Stimulated activated CD4-positive, alpha-beta T cell treated with anti-CD3 and anti-CD28 coated beads, Interleukin-12 subunit alpha, Interleukin-12 subunit beta, amount 100 ng/mL, for 24 hours (primary cell): ENCODE measurements around the gene PAPOLB.
A peak's percentile ranks its signal among the peaks of the same experiment; 100 is the strongest.

Experiments
- DNase-seq, 2 experiments: peaks; one replicate each; pipeline ENCODE4 v3.0.0-alpha.2; 2020; ENCODE audit warnings: low read depth in 2 of 2

Gene PAPOLB

GRCh38 chr7:4842319-4843064 lies 19.3 kb downstream of the PAPOLB start:
- no peak for DNase-seq

GRCh38 chr7:4841836-4842235 lies 20.0 kb downstream of the PAPOLB start:
- no peak for DNase-seq

- no peak for DNase-seq
Measured at GRCh38 chr7:4841007-4841784, 20.6 kb downstream of the PAPOLB start.

GRCh38 chr7:4840079-4840501 lies 21.7 kb downstream of the PAPOLB start:
- no peak for DNase-seq

- DNase-seq = no peak
Measured at GRCh38 chr7:4838626-4839334, 23.1 kb downstream of the PAPOLB start.

- no peak for DNase-seq
Measured at GRCh38 chr7:4837803-4838625, 23.8 kb downstream of the PAPOLB start.

GRCh38 chr7:4837041-4837802 lies 24.6 kb downstream of the PAPOLB start:
- DNase-seq = no peak

GRCh38 chr7:4836206-4836661 lies 25.6 kb downstream of the PAPOLB start:
- no peak for DNase-seq

- no peak for DNase-seq
Measured at GRCh38 chr7:4835398-4836205, 26.2 kb downstream of the PAPOLB start.

- DNase-seq = no peak
Measured at GRCh38 chr7:4834601-4835397, 27.0 kb downstream of the PAPOLB start.

- DNase-seq = no peak
Measured at GRCh38 chr7:4833691-4834600, 27.9 kb downstream of the PAPOLB start.

GRCh38 chr7:4833176-4833575 lies 28.7 kb downstream of the PAPOLB start:
- no peak for DNase-seq

- no peak for DNase-seq
Measured at GRCh38 chr7:4832711-4833110, 29.1 kb downstream of the PAPOLB start.

- no peak for DNase-seq
Measured at GRCh38 chr7:4831723-4832495, 29.9 kb downstream of the PAPOLB start.

- peak; percentile 24 to 53 for DNase-seq
Measured at GRCh38 chr7:4830176-4830575, 31.7 kb downstream of the PAPOLB start.

GRCh38 chr7:4828720-4829383 lies 33.0 kb downstream of the PAPOLB start:
- DNase-seq = no peak

- no peak for DNase-seq
Measured at GRCh38 chr7:4825081-4825480, 36.7 kb downstream of the PAPOLB start.
